T-cell (primary cell): ENCODE measurements around the gene TXNDC9. TPM values are rescaled to one million over a fixed set of nuclear protein-coding genes. Genes with fewer than 3 reads are reported as not detected.
"Not testable (repeated sequence)": the region's sequence is repeated elsewhere in the genome, so short reads cannot be mapped to it uniquely, and the experiment has no call there.

ENCODE experiments used
- ATAC-seq, 4 experiments: fragments of 200-7000 bp in 3 of 4; fragments of 150-1000 bp in 1 of 4; cut with Tn5 transposase; replicated peaks in 1 of 4; 1 replicate in 3 of 4; 2 replicates in 1 of 4; pipeline ENCODE4 v1.10.0; 2021; ENCODE audit warnings: moderate library complexity in 3 of 4, mild to moderate bottlenecking in 2 of 4, moderate number of reproducible peaks in 1 of 4
- CTCF ChIA-PET, 2 donors: fragments of 300-600 bp; sonication (Branson Sonifier 250); formaldehyde crosslinking; loops; one replicate each; lab custom pipeline; 2022; ENCODE audit warnings: antibody characterized with exemption in 2 of 2; lab: Charles Lee
- POLR2A ChIA-PET, 2 donors: fragments of 300-600 bp; sonication (Branson Sonifier 250); formaldehyde crosslinking; loops; one replicate each; lab custom pipeline; 2022; ENCODE audit warnings: antibody characterized with exemption in 2 of 2; lab: Charles Lee
- DNase-seq, 35 experiments: peaks; one replicate each; pipeline versions ENCODE4 v3.0.0 to v3.0.0-alpha.2; 2013 to 2023
- H3K27ac ChIP-seq: one replicate; pipeline ENCODE4 v1.5.1; 2013; ENCODE audit warnings: low read length
- H3K27me3 ChIP-seq, 2 experiments: replicated peaks in 1 of 2; 1 replicate in 1 of 2; 2 replicates in 1 of 2; pipeline versions ENCODE4 v1.6.1 to v1.7.0; 2013; ENCODE audit warnings: low read length in 1 of 2, mixed read lengths in 1 of 2; ENCODE audit not compliant: control insufficient read depth in 2 of 2, insufficient read depth in 2 of 2; ENCODE audit errors: extremely low read depth in 1 of 2
- H3K36me3 ChIP-seq, 2 donors: 1 replicate in 1 of 2; 2 replicates in 1 of 2; pipeline versions ENCODE4 v1.6.1 to v1.7.0; 2013; ENCODE audit warnings: low read length in 1 of 2; ENCODE audit not compliant: control insufficient read depth in 2 of 2, insufficient read depth in 1 of 2; ENCODE audit errors: extremely low read depth in 1 of 2
- H3K4me1 ChIP-seq, 2 experiments: 1 replicate in 1 of 2; 2 replicates in 1 of 2; pipeline versions ENCODE4 v1.6.1 to v1.7.0; 2013; ENCODE audit warnings: low read length in 2 of 2, mixed read lengths in 1 of 2; ENCODE audit not compliant: insufficient read depth in 2 of 2, control insufficient read depth in 1 of 2; ENCODE audit errors: extremely low read depth in 1 of 2
- H3K4me3 ChIP-seq, 2 donors: 1 replicate in 1 of 2; 2 replicates in 1 of 2; pipeline versions ENCODE4 v1.5.1 to v1.7.0; 2013; ENCODE audit warnings: mild to moderate bottlenecking in 2 of 2, low read length in 1 of 2, moderate library complexity in 1 of 2; ENCODE audit not compliant: control insufficient read depth in 1 of 2; ENCODE audit errors: extremely low read depth in 1 of 2
- H3K9me3 ChIP-seq: 2 replicates; pipeline ENCODE4 v1.7.0; 2013
- H3K27ac Mint-ChIP-seq, 2 donors: one replicate each; pipeline ENCODE4 v1.8.0; 2020 to 2021; ENCODE audit warnings: mild to moderate bottlenecking in 2 of 2, mixed read lengths in 2 of 2
- H3K27me3 Mint-ChIP-seq, 2 donors: one replicate each; pipeline ENCODE4 v1.8.0; 2021 to 2022; ENCODE audit warnings: mixed read lengths in 2 of 2
- H3K36me3 Mint-ChIP-seq: one replicate; pipeline ENCODE4 v1.8.0; 2021; ENCODE audit warnings: mixed read lengths
- H3K4me1 Mint-ChIP-seq, 3 donors: one replicate each; pipeline ENCODE4 v1.8.0; 2020 to 2022; ENCODE audit warnings: mixed read lengths in 3 of 3, mild to moderate bottlenecking in 1 of 3
- H3K4me3 Mint-ChIP-seq, 3 donors: one replicate each; pipeline ENCODE4 v1.8.0; 2020 to 2022; ENCODE audit warnings: mild to moderate bottlenecking in 3 of 3, mixed read lengths in 3 of 3, moderate library complexity in 3 of 3
- H3K9me3 Mint-ChIP-seq, 3 donors: one replicate each; pipeline ENCODE4 v1.8.0; 2020 to 2022; ENCODE audit warnings: mixed read lengths in 3 of 3
- WGBS: methylation state at CpG from one replicate; pipeline ENCODE4 v1.1.5; 2013; ENCODE audit warnings: missing lambda C conversion rate; ENCODE audit not compliant: insufficient coverage; 5-methylcytosine and 5-hydroxymethylcytosine counted together
- total RNA-seq, 35 experiments: library from RNA in 6 of 35; stranded (reverse) in 6 of 35; fragments of 120-200 nt in 1 of 35; gene quantifications; one replicate each; pipeline versions ENCODE4 v1.2.1 to v1.2.4 and lab custom pipeline; 2013 to 2026

TXNDC9 gene
- total RNA-seq, 5 donors from 2014 or later (not counting 1 experiment from before 2014, with no cell fraction given): 12.3 to 26.2 (median 23.0) TPM

GRCh38 chr2:99278793-99279291, 57.3 kb downstream of the TXNDC9 start:
- no peak overlapping the region for H3K27ac Mint-ChIP-seq
- peaks cover 4 to 17% (median 13%) of the 10 kb centered on the region in 3 donors for H3K9me3 Mint-ChIP-seq
- no peaks in the 10 kb centered on the region for H3K27me3 Mint-ChIP-seq
- Histone ChIP-seq H3K4me1 (no peaks in the 10 kb centered on the region), H3K27me3 (no peaks in the 10 kb centered on the region), H3K9me3 (no peaks in the 10 kb centered on the region), H3K4me3 (no peak overlapping the region), H3K27ac (no peak overlapping the region), H3K36me3 (peaks cover 0 to under 1% of the 10 kb centered on the region in 2 donors)
- no peak for DNase-seq
- no peak for ATAC-seq
- H3K4me1 Mint-ChIP-seq: no peaks in the 10 kb centered on the region
- 100% methylated on average over 1 of the region's 2 CpGs for WGBS
- CTCF ChIA-PET: no interaction called here
- peaks cover 36% of the 10 kb centered on the region for H3K36me3 Mint-ChIP-seq
- H3K4me3 Mint-ChIP-seq: no peak overlapping the region
- POLR2A ChIA-PET: no interaction called here

GRCh38 chr2:99278195-99278765, 57.9 kb downstream of the TXNDC9 start:
- H3K27me3 ChIP-seq, H3K27me3 Mint-ChIP-seq, H3K4me3 ChIP-seq, H3K4me1 Mint-ChIP-seq, H3K27ac ChIP-seq, ATAC-seq, H3K36me3 ChIP-seq, CTCF ChIA-PET, POLR2A ChIA-PET, H3K9me3 ChIP-seq, H3K4me3 Mint-ChIP-seq, H3K27ac Mint-ChIP-seq, H3K4me1 ChIP-seq, DNase-seq: not testable (repeated sequence)
- Mint-ChIP-seq H3K9me3 (peaks cover 4 to 17% (median 13%) of the 10 kb centered on the region in 3 donors), H3K36me3 (peaks cover 33% of the 10 kb centered on the region)
- 100% methylated on average over 3 of the region's 5 CpGs for WGBS

GRCh38 chr2:99275882-99276281, 60.3 kb downstream of the TXNDC9 start:
- Mint-ChIP-seq H3K9me3 (peaks cover 4 to 30% (median 19%) of the 10 kb centered on the region in 3 donors), H3K27ac (no peak overlapping the region), H3K4me3 (no peak overlapping the region), H3K4me1 (no peaks in the 10 kb centered on the region), H3K27me3 (no peaks in the 10 kb centered on the region), H3K36me3 (peaks cover 38% of the 10 kb centered on the region)
- DNase-seq (no peak), ATAC-seq (no peak)
- Histone ChIP-seq H3K4me1 (no peaks in the 10 kb centered on the region), H3K36me3 (no peaks in the 10 kb centered on the region), H3K4me3 (no peak overlapping the region), H3K27ac (no peak overlapping the region), H3K9me3 (no peaks in the 10 kb centered on the region), H3K27me3 (no peaks in the 10 kb centered on the region)
- ChIA-PET POLR2A (interaction anchor here in 1 of 2 donors (0.6 kb wide), 1 partner anchor 153 kb away, joined by 7 read pairs; no protein-coding TSS in a partner anchor), CTCF (no interaction called here)
- 79% methylated on average over 7 of the region's 7 CpGs for WGBS

Other genes starting within 250 kb of the TXNDC9 start
- 1 to 10 TPM; 2.1 to 3.1 (median 2.3) TPM for gene C2orf15, start 194.6 kb downstream of the TXNDC9 start, total RNA-seq
- gene TSGA10, start 181.4 kb downstream of the TXNDC9 start, total RNA-seq: 10 to 100 TPM; 14.0 to 16.2 (median 15.8) TPM
- gene LIPT1, start 181.4 kb downstream of the TXNDC9 start, total RNA-seq: 10 to 100 TPM; 12.4 to 17.6 (median 13.7) TPM
- 10 to 100 TPM; 27.5 to 60.4 (median 56.7) TPM for gene MITD1, start 155.3 kb downstream of the TXNDC9 start, total RNA-seq
- gene MRPL30, start 155.1 kb downstream of the TXNDC9 start, total RNA-seq: 10 to 100 TPM; 12.7 to 20.5 (median 17.9) TPM
- gene LYG2, start 80.7 kb downstream of the TXNDC9 start, total RNA-seq: not detected
- 1 to 10 TPM; 1.7 to 3.3 (median 3.1) TPM for gene LYG1, start 35.1 kb downstream of the TXNDC9 start, total RNA-seq
- gene EIF5B, start 1.1 kb upstream of the TXNDC9 start, total RNA-seq: 10 to 100 TPM; 32.0 to 44.8 (median 34.2) TPM
- 10 to 100 TPM; 48.0 to 59.9 (median 50.3) TPM for gene REV1, start 153.7 kb upstream of the TXNDC9 start, total RNA-seq